NK-92 (cell line): Measurements from ENCODE around the gene PPIH.
A peak's percentile ranks its signal among the peaks of the same experiment; 100 is the strongest.
"Not testable (repeated sequence)": the region's sequence is repeated elsewhere in the genome, so short reads cannot be mapped to it uniquely, and the experiment has no call there.

Source experiments
- DNase-seq: peaks from one replicate; lab custom pipeline; 2025; ENCODE audit not compliant: unreplicated experiment; lab: John Stamatoyannopoulos, UW

The PPIH gene

DNA sequence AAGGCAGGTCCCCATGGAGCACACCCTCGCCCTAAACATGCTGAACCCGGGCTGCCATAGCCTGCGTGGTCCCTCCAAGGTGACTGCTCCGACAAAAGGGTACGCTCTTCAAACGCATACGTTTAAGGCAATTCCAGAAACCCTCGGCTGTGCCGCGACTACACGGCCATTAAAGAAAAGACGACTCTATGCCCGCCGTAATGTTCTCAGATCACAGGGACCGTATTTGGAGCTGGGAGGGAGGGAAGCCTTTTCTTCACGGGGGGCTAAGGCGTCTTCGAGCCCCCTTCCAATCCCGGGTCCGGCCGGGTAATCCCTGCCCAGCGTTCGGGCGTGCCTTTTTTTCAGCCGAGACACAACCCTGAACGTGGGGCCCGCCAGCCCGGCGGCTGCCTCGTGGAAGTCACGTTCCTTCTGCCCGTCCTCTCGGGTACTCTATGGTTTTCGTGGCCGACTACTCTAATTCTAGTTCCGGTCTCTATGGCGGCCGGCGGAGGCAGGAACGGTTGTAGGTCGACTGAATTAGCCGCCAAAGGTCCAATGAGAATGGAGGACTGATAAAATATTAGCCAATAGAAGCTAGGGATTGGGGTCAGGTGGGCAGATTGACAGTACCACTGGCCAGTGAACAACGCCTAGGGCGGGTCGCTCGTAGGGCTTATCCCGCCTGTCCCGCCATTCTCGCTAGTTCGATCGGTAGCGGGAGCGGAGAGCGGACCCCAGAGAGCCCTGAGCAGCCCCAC lies 23.7 kb downstream of the PPIH start, which contains the start of gene YBX1:
YBX1 (plus strand) TSS at position 678 of the 743 bp plus-strand sequence. CDS start 148 bp downstream, outside the sequence.
- peak; percentile 78 for DNase-seq

DNA sequence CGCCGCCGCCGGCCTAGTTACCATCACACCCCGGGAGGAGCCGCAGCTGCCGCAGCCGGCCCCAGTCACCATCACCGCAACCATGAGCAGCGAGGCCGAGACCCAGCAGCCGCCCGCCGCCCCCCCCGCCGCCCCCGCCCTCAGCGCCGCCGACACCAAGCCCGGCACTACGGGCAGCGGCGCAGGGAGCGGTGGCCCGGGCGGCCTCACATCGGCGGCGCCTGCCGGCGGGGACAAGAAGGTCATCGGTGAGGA lies 24.2 kb downstream of the PPIH start:
- not testable (repeated sequence) for DNase-seq

DNA sequence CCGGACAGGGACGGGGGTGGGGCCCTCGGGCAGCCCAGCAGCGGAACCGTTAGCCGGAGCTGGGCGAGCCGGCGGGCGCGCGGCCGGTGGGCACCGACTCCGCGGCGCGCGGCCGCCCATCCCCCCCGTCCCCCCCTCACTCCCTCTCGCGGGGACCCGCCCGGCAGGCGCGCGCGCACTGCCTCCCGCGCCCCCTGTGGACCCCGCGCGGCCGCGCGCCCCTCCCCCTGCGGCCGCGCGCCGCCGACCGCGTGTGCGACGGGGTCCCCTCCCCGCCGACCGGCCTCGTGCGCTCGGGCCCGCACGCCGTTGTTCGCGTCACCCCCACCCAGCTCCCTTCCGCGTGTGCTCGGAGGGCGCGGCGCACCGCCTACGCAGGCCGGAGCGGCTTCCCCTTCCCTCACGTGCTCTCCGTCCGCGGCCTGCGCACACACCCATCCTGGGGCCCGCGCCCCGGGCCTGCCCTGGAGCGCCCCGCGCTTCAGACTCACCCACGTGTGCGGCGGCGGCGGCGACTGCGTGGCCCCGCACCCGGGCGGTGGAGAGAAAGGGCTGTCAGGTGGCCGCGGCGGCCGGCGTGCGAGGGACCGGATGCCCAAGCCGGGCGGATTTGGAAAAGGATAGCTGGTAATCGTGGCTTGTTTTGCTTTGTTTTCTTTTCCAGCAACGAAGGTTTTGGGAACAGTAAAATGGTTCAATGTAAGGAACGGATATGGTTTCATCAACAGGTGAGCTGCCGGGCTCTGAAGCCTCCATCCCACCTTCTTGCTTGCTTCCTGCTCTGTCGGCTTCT lies 24.7 kb downstream of the PPIH start:
- DNase-seq, result no peak

DNA sequence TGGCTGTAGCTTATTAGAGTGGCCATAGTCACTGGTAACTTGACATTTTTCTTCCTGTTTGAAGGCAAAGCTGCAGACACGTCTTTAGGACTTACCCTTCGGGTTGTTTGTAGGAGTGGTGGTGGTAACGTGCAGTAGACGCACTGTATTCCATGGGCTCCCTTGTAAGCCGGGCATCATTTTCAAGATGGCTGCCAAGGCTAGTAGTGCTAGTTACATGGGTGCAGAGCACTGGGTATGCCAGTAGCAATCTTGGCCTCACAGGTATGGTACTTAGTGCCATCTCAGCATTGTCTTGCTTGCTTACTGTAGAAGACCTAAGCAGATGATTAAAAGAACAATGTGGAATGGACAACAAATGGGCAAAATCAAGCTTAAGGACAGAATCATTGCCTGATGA lies 25.9 kb downstream of the PPIH start:
- DNase-seq, result no peak

DNA sequence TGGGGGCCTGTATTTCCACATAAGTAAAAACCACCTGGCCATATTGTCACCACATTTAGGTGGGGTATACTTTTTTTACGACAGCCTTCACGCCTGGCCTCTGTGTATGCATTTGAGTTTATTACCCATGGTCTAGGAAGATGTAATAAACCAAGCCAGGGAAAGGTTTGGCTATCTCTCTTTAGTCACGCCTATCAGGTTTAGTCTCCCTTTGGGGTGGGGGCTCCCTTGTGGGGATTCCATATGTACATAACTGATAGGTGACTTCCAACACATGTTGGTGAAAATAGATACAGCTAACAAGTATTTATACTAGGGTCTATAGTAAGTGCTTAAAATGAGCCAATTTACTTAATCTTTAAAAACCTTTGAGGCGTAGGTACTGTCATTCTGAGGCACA lies 28.2 kb downstream of the PPIH start:
- DNase-seq, result no peak

DNA sequence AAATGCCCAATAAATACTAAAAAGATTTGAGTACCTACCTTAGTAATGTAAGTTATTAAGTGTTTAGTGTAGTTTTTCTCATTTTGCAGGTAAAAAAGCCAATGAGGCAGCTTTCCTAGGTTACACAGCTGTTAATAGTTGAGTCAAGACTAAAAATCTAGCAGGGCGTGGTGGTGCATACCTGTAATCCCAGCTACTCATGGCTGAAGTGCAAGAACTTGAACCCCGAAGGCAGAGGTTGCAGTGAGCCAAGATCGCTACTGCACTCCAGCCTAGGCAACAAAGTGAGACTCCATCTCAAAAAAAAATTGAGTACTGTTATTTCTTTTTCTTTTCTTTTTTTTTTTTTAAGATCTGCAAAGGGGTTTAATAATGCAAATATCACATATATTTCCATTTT lies 31.7 kb downstream of the PPIH start:
- no peak for DNase-seq

GRCh38 chr1:42690477-42691156 lies 32.4 kb downstream of the PPIH start:
- DNase-seq, result no peak

DNA sequence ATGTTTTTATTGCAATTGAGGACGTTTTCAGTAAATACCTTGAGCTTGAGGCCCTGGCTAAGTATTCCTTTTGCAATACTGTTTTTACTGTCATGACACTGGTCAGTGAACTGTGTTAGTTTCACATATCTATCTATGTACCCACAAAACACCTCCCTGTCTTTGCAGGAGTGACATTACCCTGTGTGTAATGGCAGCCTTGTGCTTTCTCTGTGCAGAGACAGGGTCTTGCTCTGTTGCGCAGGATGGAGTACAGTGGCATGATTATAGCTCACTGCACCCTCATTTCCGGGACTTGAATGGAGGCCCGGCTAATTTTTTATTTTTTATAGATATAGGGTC lies 32.9 kb downstream of the PPIH start:
- DNase-seq, result no peak

GRCh38 chr1:42692461-42692860 lies 34.2 kb downstream of the PPIH start:
- no peak for DNase-seq

DNA sequence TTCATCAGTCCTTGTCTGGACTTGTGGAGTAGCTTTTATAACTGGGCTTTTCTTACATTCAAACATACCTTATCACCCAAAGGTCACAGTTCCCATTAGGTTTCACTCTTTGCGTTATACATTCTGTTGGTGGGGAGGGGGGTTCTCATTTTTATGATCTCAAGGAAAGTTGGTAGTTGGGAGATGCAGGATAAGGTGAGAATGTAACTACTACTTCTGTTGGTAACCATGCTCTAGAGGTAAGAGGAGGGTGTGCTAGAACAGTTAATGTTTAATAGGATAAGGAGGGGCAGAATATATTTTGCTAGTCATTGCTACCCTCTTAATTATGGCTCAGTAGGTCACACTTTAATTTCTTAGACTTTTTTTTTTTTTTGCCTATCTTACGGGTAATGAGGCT lies 34.7 kb downstream of the PPIH start:
- no peak for DNase-seq

DNA sequence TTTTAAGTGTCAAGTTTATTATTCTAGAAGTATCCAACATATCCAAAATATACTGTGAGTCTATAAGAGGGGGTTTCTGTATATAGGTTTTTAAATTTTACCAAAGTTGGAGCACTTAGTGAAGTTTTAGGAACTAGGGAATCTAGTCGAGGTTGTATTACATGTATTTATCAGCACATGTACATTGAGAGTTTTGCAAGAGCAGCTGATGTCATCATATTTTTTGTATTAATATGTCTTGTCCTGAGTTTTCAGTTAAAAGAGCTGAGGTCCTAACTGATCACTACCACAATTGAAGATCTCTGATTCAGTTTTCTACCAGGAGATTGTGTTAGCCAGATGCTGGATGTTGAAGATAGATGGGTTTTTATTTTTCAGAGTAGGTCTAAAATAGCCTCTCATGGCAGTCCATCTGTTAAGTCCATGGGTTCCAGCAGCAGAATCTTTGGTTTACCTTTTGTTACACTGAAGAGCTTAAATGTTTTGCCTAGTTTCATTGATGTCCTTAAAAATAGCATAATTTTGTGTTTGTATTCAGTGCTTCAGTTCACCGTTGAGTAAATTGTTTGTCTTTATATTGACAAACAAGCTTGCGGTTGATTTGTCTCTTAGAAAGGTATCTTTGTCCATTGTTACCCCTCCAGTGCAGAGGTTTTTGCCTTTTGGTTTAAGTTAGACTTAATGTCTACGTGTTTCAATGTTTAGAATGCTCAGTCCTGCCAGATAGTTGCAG lies 40.0 kb downstream of the PPIH start:
- no peak for DNase-seq

- DNase-seq, result no peak
These were observed 41.8 kb downstream of the PPIH start for GRCh38 chr1:42700006-42700405.

DNA sequence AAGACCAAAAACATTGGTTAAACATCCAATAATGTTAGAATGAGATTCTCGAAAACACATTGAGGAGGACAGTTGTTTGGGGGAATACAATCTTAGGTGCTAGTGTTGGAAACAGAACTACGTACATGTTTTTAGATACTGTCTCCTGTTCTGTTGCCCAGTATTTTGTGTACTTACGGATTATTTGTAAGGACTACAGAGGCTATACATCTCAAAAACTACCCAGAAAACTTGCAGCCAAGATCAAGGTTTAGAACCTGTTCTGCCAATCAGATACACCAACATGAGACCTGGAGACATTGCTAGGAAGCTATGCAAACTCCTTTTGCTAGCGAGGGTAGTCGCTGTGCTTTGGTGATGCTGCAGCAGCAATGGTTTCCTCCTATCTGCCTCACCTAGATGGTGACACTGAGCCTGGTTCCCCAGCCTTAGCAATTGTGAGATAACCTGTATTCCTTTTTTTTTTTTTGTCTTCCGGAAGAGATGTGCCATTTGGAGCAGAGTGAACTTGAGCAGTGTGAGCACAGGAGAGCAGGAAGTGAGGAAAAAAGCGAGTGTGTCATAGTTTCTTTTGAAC lies 45.8 kb downstream of the PPIH start:
- DNase-seq, result no peak

DNA sequence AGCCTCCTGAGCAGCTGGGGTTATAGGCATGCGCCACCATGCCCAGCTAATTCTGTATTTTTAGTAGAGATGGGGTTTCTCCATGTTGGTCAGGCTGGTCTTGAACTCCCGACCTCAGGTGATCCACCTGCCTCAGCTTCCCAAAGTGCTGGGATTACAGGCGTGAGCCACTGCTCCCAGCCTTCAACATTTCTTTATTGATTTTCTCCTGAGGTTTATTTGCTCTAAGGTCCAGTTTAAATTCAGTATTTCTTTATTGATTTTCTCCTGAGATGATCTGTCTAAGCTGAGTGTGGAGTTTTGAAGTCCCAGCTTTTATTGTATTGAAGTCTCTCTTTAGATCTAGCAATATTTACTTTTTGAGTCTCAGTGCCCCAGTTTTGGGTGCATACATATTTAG lies 54.6 kb downstream of the PPIH start:
- DNase-seq, result not testable (repeated sequence)

GRCh38 chr1:42713293-42713692 lies 55.1 kb downstream of the PPIH start:
- DNase-seq, result no peak

DNA sequence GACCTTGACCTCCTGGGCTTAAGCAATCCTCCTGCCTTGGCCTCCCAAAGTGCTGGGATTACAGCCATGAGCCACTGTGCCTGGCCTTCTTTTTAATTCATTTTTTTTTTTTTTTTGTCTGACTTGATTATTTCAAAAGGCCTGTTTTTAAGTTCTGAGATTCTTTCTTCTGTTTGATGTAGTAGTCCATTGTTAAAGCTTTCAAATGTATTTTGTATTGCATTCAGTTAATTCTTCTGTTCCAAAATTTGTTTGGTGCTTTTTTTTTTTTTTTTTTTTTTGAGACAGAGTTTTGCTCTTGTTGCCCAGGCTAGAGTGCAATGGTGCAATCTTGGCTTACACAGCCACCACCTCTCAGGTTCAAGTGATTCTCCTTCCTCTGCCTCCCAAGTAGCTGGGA lies 56.2 kb downstream of the PPIH start:
- DNase-seq, result not testable (repeated sequence)

DNA sequence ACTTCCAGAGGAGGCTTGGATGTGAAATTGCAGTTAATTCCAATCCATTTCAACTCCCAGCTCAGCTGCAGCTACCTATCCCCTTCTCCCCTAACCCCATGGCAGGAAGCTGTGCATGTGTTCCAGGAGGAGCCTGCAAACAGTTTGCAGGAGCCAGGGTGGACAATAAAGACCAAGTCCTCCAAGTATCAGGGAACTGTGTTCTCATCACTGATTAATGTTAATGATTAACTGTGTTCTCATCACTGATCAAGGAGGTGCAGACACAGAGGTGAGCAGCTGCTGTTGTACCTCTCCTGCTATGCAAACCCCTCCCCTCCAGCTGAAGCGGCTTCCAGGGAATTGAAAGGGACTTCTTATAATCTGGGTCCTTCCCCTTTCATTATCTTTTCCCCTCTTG lies 62.6 kb downstream of the PPIH start:
- DNase-seq, result no peak

- DNase-seq, result no peak
These were observed 63.7 kb downstream of the PPIH start for GRCh38 chr1:42721926-42722325.

DNA sequence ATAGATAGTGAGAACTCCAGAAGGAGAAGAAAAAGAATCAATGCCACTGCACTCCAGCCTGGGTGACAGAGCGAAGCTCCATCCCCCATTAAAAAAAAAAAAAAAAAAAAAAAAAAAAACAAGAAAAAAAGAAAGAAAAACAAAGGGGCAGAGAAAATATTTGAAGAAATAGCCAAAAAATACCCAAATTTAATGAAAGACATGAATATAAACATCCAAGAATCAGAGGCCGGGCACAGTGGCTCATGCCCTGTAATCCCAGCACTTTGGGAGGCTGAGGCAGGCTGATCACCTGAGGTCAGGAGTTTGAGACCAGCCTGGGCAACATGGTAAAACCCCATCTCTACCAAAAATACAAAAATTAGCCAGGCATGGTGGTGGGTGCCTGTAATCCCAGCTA lies 64.2 kb downstream of the PPIH start:
- not testable (repeated sequence) for DNase-seq

- no peak for DNase-seq
These were observed 65.3 kb downstream of the PPIH start for GRCh38 chr1:42723511-42723910.

GRCh38 chr1:42725820-42726219 lies 67.6 kb downstream of the PPIH start:
- DNase-seq, result not testable (repeated sequence)
